Measurements from ENCODE around the gene RAB37.

Gene RAB37

DNA sequence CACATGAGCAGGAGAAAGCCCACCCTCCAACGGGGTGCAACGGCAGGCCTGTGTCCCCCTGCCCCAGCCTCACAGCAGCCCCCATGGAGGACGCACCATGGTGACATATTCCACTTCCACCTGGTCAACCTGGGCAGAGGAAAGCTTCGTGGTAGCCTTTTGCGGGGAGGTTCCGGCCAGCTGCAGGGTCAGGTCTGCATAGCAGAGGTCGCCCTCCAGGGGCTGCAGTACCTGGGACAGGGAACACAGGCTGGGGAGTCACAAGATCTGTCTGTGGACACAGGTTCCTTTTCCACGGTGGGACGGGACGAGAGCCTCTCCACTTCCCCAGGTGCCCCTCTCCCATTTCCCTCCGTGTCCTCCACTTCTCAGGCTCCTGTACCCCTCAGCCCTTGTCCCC is 41.4 kb upstream of the RAB37 start:
- H3K9me3 ChIP-seq (ENCODE audit: control insufficient read depth, insufficient read depth, low read depth, low read length): no peaks in the 10 kb centered on the region
- TF ChIP-seq ZFP41 (tag by site-specific recombination; IDR thresholded peaks at IDR 0.05; ENCODE audit: borderline replicate concordance): no peak
- no peak for TF ChIP-seq SCRT2 (tag by site-specific recombination; IDR thresholded peaks at IDR 0.05)
- no peak for TF ChIP-seq SP7 (tag by site-specific recombination; IDR thresholded peaks at IDR 0.05)
- no peak for TF ChIP-seq ZNF830 (tag by site-specific recombination; IDR thresholded peaks at IDR 0.05; ENCODE audit: low read depth)
- TF ChIP-seq ZNF366 (tag by site-specific recombination; conservative IDR thresholded peaks at IDR 0.05): no peak
- TF ChIP-seq ZNF175 (tag by site-specific recombination; IDR thresholded peaks at IDR 0.05): no peak
- no peak overlapping the region for H3K4me3 ChIP-seq (ENCODE audit: low read depth, low read length)
- no peaks in the 10 kb centered on the region for H3K4me1 ChIP-seq (ENCODE audit: control insufficient read depth, insufficient read depth, low read length)
- CTCF ChIA-PET: interaction anchor here (1.3 kb wide), 1 partner anchor 24 kb away, joined by 4 read pairs; no protein-coding TSS in a partner anchor
- POLR2A ChIA-PET: no interaction called here
- no peaks in the 10 kb centered on the region for H3K36me3 ChIP-seq (ENCODE audit: control insufficient read depth in 2 of 2, insufficient read depth in 1 of 2, low read length in 2 of 2)
- no peak overlapping the region for H3K27ac ChIP-seq (ENCODE audit: extremely low read depth, low read depth, low read length)

DNA sequence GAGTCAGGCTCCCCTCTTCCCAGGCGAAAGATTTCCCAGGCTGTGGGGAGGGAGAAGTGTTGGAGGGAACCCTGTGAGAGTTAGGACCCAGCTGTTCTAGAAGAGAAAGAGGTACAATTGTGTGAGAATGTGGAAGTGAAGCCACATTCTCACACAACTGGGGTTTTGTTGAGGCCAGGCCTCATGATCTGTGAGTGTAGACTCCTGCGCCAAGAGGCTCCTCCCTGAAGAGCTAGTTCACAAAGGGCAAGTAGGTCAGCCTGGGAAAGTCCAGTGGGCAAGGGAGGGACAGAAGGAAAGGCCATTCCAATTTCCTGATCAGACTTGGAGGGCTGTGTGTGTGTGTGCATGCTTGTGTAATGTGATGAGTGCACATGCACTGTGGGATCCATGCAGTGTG is 39.5 kb upstream of the RAB37 start:
- no peaks in the 10 kb centered on the region for H3K4me1 ChIP-seq (ENCODE audit: control insufficient read depth, insufficient read depth, low read length)
- ChIA-PET CTCF (no interaction called here), POLR2A (interaction anchor here (0.5 kb wide), 1 partner anchor 79 kb away, joined by 3 read pairs; the partner anchor contains the start of gene NAT9)
- H3K4me3 ChIP-seq (ENCODE audit: low read depth, low read length): no peak overlapping the region
- no peaks in the 10 kb centered on the region for H3K36me3 ChIP-seq (ENCODE audit: control insufficient read depth in 2 of 2, insufficient read depth in 1 of 2, low read length in 2 of 2)
- no peak overlapping the region for H3K27ac ChIP-seq (ENCODE audit: extremely low read depth, low read depth, low read length)
- TF ChIP-seq ZNF133 (tag by site-specific recombination; IDR thresholded peaks at IDR 0.05) (no peak), PATZ1 (tag by site-specific recombination; IDR thresholded peaks at IDR 0.05) (no peak), ZBTB8A (tag by site-specific recombination; IDR thresholded peaks at IDR 0.05) (no peak), ZEB2 (tag by site-specific recombination; IDR thresholded peaks at IDR 0.05) (no peak), ZNF239 (tag by site-specific recombination; IDR thresholded peaks at IDR 0.05) (no peak), ZFP69B (tag by site-specific recombination; IDR thresholded peaks at IDR 0.05) (no peak), ZBTB20 (tag by site-specific recombination; IDR thresholded peaks at IDR 0.05) (no peak), GLIS2 (tag by site-specific recombination; IDR thresholded peaks at IDR 0.05) (no peak), SETDB1 (IDR thresholded peaks at IDR 0.05; ENCODE audit: insufficient read length, low read length) (no peak), YY1 (tag by site-specific recombination; IDR thresholded peaks at IDR 0.05) (no peak), ZNF76 (tag by site-specific recombination; IDR thresholded peaks at IDR 0.05; ENCODE audit: borderline replicate concordance, low read depth) (no peak), GLIS1 (tag by site-specific recombination; IDR thresholded peaks at IDR 0.05) (no peak), ZNF544 (tag by site-specific recombination; IDR thresholded peaks at IDR 0.05) (no peak), IKZF3 (tag by site-specific recombination; IDR thresholded peaks at IDR 0.05) (no peak), ZNF529 (tag by site-specific recombination; IDR thresholded peaks at IDR 0.05; ENCODE audit: insufficient replicate concordance) (no peak), ZNF350 (tag by site-specific recombination; IDR thresholded peaks at IDR 0.05) (no peak), ZNF354C (tag by site-specific recombination; IDR thresholded peaks at IDR 0.05; ENCODE audit: borderline replicate concordance, low read depth) (no peak)
- TF ChIP-seq, protein P1, sequence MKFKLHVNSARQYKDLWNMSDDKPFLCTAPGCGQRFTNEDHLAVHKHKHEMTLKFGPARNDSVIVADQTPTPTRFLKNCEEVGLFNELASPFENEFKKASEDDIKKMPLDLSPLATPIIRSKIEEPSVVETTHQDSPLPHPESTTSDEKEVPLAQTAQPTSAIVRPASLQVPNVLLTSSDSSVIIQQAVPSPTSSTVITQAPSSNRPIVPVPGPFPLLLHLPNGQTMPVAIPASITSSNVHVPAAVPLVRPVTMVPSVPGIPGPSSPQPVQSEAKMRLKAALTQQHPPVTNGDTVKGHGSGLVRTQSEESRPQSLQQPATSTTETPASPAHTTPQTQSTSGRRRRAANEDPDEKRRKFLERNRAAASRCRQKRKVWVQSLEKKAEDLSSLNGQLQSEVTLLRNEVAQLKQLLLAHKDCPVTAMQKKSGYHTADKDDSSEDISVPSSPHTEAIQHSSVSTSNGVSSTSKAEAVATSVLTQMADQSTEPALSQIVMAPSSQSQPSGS (tag by site-specific recombination; IDR thresholded peaks at IDR 0.05; ENCODE audit: low read depth): no peak
- TF ChIP-seq, protein P2, sequence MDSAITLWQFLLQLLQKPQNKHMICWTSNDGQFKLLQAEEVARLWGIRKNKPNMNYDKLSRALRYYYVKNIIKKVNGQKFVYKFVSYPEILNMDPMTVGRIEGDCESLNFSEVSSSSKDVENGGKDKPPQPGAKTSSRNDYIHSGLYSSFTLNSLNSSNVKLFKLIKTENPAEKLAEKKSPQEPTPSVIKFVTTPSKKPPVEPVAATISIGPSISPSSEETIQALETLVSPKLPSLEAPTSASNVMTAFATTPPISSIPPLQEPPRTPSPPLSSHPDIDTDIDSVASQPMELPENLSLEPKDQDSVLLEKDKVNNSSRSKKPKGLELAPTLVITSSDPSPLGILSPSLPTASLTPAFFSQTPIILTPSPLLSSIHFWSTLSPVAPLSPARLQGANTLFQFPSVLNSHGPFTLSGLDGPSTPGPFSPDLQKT (IDR thresholded peaks at IDR 0.05; ENCODE audit: borderline replicate concordance, low read depth, low read length): no peak
- TF ChIP-seq, protein P3, sequence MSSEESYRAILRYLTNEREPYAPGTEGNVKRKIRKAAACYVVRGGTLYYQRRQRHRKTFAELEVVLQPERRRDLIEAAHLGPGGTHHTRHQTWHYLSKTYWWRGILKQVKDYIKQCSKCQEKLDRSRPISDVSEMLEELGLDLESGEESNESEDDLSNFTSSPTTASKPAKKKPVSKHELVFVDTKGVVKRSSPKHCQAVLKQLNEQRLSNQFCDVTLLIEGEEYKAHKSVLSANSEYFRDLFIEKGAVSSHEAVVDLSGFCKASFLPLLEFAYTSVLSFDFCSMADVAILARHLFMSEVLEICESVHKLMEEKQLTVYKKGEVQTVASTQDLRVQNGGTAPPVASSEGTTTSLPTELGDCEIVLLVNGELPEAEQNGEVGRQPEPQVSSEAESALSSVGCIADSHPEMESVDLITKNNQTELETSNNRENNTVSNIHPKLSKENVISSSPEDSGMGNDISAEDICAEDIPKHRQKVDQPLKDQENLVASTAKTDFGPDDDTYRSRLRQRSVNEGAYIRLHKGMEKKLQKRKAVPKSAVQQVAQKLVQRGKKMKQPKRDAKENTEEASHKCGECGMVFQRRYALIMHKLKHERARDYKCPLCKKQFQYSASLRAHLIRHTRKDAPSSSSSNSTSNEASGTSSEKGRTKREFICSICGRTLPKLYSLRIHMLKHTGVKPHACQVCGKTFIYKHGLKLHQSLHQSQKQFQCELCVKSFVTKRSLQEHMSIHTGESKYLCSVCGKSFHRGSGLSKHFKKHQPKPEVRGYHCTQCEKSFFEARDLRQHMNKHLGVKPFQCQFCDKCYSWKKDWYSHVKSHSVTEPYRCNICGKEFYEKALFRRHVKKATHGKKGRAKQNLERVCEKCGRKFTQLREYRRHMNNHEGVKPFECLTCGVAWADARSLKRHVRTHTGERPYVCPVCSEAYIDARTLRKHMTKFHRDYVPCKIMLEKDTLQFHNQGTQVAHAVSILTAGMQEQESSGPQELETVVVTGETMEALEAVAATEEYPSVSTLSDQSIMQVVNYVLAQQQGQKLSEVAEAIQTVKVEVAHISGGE (tag by site-specific recombination; conservative IDR thresholded peaks at IDR 0.05; ENCODE audit: low read depth): no peak
- H3K9me3 ChIP-seq (ENCODE audit: control insufficient read depth, insufficient read depth, low read depth, low read length): no peaks in the 10 kb centered on the region

Data from HEK293 (cell line).